GM23338 (cell line): ENCODE measurements around the gene MCUB. TPM values are rescaled to one million over a fixed set of nuclear protein-coding genes. Genes with fewer than 3 reads are reported as not detected.

Source experiments
- ATAC-seq: fragments of 200-7000 bp; cut with Tn5 transposase; 3 replicates; pipeline ENCODE4 v1.9.1; 2020
- DNase-seq: peaks from one replicate; pipeline ENCODE4 v3.0.0-alpha.2; 2015; ENCODE audit warnings: low spot score
- H2AFZ ChIP-seq: fragments of 200-600 bp; sonication (generic); 2 replicates; pipeline ENCODE4 v1.8.0; 2016; ENCODE audit warnings: antibody characterized with exemption, mild to moderate bottlenecking, moderate library complexity
- H3F3A ChIP-seq: fragments of 200-600 bp; sonication (generic); replicated peaks from 2 replicates; pipeline ENCODE4 v1.8.0; 2017; ENCODE audit warnings: antibody characterized with exemption, mixed run types, low read depth
- H3K27ac ChIP-seq: fragments of 200-600 bp; sonication (generic); 2 replicates; pipeline ENCODE4 v1.6.1; 2016; ENCODE audit warnings: low read depth
- H3K27me3 ChIP-seq: fragments of 200-600 bp; sonication (generic); 2 replicates; pipeline ENCODE4 v1.8.0; 2016; ENCODE audit warnings: mild to moderate bottlenecking, mixed run types, moderate library complexity; ENCODE audit not compliant: insufficient read depth
- H3K36me3 ChIP-seq: fragments of 200-600 bp; sonication (generic); 2 replicates; pipeline ENCODE4 v1.8.0; 2016; ENCODE audit warnings: mild to moderate bottlenecking; ENCODE audit not compliant: insufficient read depth
- H3K4me1 ChIP-seq: fragments of 200-600 bp; sonication (generic); 2 replicates; pipeline ENCODE4 v1.8.0; 2016; ENCODE audit warnings: mild to moderate bottlenecking, moderate library complexity; ENCODE audit not compliant: insufficient read depth
- H3K4me2 ChIP-seq: fragments of 200-600 bp; sonication (generic); 2 replicates; pipeline ENCODE4 v1.7.1; 2017; ENCODE audit warnings: mixed run types
- H3K4me3 ChIP-seq: fragments of 200-600 bp; sonication (generic); 2 replicates; pipeline ENCODE4 v1.6.1; 2016; ENCODE audit warnings: mixed run types
- H3K79me2 ChIP-seq: fragments of 200-600 bp; sonication (generic); replicated peaks from 2 replicates; pipeline ENCODE4 v1.8.0; 2017; ENCODE audit warnings: mild to moderate bottlenecking; ENCODE audit not compliant: insufficient read depth
- H3K9me2 ChIP-seq: fragments of 200-600 bp; sonication (generic); 2 replicates; pipeline ENCODE4 v1.8.0; 2017; ENCODE audit not compliant: insufficient read depth
- H4K20me1 ChIP-seq: fragments of 200-600 bp; sonication (generic); replicated peaks from 2 replicates; pipeline ENCODE4 v1.8.0; 2017; ENCODE audit warnings: mild to moderate bottlenecking; ENCODE audit not compliant: insufficient read depth
- H3K27ac Mint-ChIP-seq: 2 replicates; pipeline ENCODE4 v1.8.0; 2020; ENCODE audit warnings: inconsistent platforms, mild to moderate bottlenecking, moderate library complexity, mixed read lengths
- H3K27me3 Mint-ChIP-seq: 3 replicates; pipeline ENCODE4 v1.8.0; 2022; ENCODE audit warnings: low read depth, mild to moderate bottlenecking, moderate library complexity, mixed read lengths, inconsistent platforms; ENCODE audit not compliant: insufficient read depth, poor library complexity
- H3K36me3 Mint-ChIP-seq: 3 replicates; pipeline ENCODE4 v1.8.0; 2021; ENCODE audit warnings: low read depth, mild to moderate bottlenecking, inconsistent platforms, moderate library complexity, mixed read lengths
- H3K4me1 Mint-ChIP-seq: 3 replicates; pipeline ENCODE4 v1.8.0; 2020; ENCODE audit warnings: mild to moderate bottlenecking, inconsistent platforms, mixed read lengths
- H3K4me3 Mint-ChIP-seq: 3 replicates; pipeline ENCODE4 v1.8.0; 2021; ENCODE audit warnings: moderate library complexity, mild to moderate bottlenecking, inconsistent platforms, mixed read lengths
- H3K9me3 Mint-ChIP-seq: 3 replicates; pipeline ENCODE4 v1.8.0; 2020; ENCODE audit warnings: moderate library complexity, mild to moderate bottlenecking, inconsistent platforms, mixed read lengths
- CREB1 ChIP-seq: fragments of 250-450 bp; sonication (Bioruptor Pico); IDR thresholded peaks from 2 replicates; pipeline ENCODE4 v1.5.0; 2020; ENCODE audit warnings: low read depth, mild to moderate bottlenecking, moderate library complexity
- CTCF ChIP-seq, 2 experiments: fragments of 200-600 bp in 1 of 2; sonication (generic) in 1 of 2; conservative IDR thresholded peaks; 2 replicates each; pipeline versions ENCODE4 v1.5.1 to v1.6.1; 2016 to 2017; ENCODE audit warnings: antibody characterized with exemption in 2 of 2, low read depth in 2 of 2, mild to moderate bottlenecking in 2 of 2, moderate library complexity in 1 of 2
- ETS1 ChIP-seq: IDR thresholded peaks from 2 replicates; pipeline ENCODE4 v1.6.1; 2016; ENCODE audit warnings: antibody characterized with exemption
- EZH2 ChIP-seq: fragments of 200-600 bp; sonication (generic); IDR thresholded peaks from one replicate; pipeline ENCODE4 v1.8.0; 2017; ENCODE audit warnings: antibody characterized with exemption, mild to moderate bottlenecking, low read depth; ENCODE audit not compliant: unreplicated experiment
- EZH2phosphoT487 ChIP-seq: fragments of 200-600 bp; sonication (generic); IDR thresholded peaks from one replicate; pipeline ENCODE4 v1.8.1; 2018; ENCODE audit warnings: antibody characterized with exemption; ENCODE audit not compliant: unreplicated experiment
- JUNB ChIP-seq: IDR thresholded peaks from one replicate; pipeline ENCODE4 v1.6.1; 2016; ENCODE audit warnings: antibody characterized with exemption; ENCODE audit not compliant: unreplicated experiment
- NANOG ChIP-seq: IDR thresholded peaks from 2 replicates; pipeline ENCODE4 v1.6.1; 2016; ENCODE audit warnings: antibody characterized with exemption, borderline replicate concordance
- POLR2AphosphoS5 ChIP-seq: IDR thresholded peaks from 2 replicates; pipeline ENCODE4 v1.6.1; 2016; ENCODE audit warnings: antibody characterized with exemption, low read depth
- REST ChIP-seq: IDR thresholded peaks from one replicate; pipeline ENCODE4 v1.6.1; 2018; ENCODE audit warnings: antibody characterized with exemption; ENCODE audit not compliant: unreplicated experiment
- STAT1 ChIP-seq: IDR thresholded peaks from one replicate; pipeline ENCODE4 v1.6.1; 2016; ENCODE audit warnings: antibody characterized with exemption; ENCODE audit not compliant: unreplicated experiment
- ZNF114 ChIP-seq: fragments of 250-450 bp; sonication (Bioruptor Pico); IDR thresholded peaks from 2 replicates; pipeline ENCODE4 v1.5.0; 2020; ENCODE audit warnings: mild to moderate bottlenecking, moderate library complexity
- ZNF331 ChIP-seq: fragments of 250-450 bp; sonication (Bioruptor Pico); IDR thresholded peaks from 2 replicates; pipeline ENCODE4 v1.5.0; 2020; ENCODE audit warnings: low read depth, mild to moderate bottlenecking, moderate library complexity
- ZNF462 ChIP-seq: fragments of 250-450 bp; sonication (Bioruptor Pico); IDR thresholded peaks from 2 replicates; pipeline ENCODE4 v1.5.0; 2020; ENCODE audit warnings: mild to moderate bottlenecking, moderate library complexity
- polyA plus RNA-seq: library from polyadenylated mRNA; unstranded; fragments of >200 nt; fragmentation: Nextera tagmentation; extraction: Ambion mirVana; gene quantifications from 2 replicates; pipeline ENCODE4 v1.2.1, GENCODE V29; 2016
- total RNA-seq: library from RNA; depleted of rRNA; stranded (reverse); fragments of >200 nt; shearing (Covaris generic); gene quantifications from 2 replicates; pipeline ENCODE4 v1.2.3, GENCODE V29; 2014

Gene MCUB
- total and polyA plus RNA-seq, 2 experiments from 2014 or later = 21.7 to 97.9 TPM

- no peak for ATAC-seq
- TF ChIP-seq REST (no peak), EZH2 (no peak), EZH2phosphoT487 (no peak), ZNF114 (CRISPR knock-in tag) (no peak), NANOG (no peak), JUNB (no peak), CREB1 (no peak), ZNF462 (CRISPR knock-in tag) (no peak), POLR2AphosphoS5 (no peak), CTCF (conservative IDR thresholded peaks at IDR 0.05; ENCODE audit: low read depth in 2 of 2) (no peak), STAT1 (no peak), ZNF331 (CRISPR knock-in tag) (no peak), ETS1 (no peak)
Observed at GRCh38 chr4:109723110-109723509, 163.1 kb downstream of the MCUB start.

More at GRCh38 chr4:109723110-109723509, 163.1 kb downstream of the MCUB start:
- Histone ChIP-seq H3F3A (no peaks in the 10 kb centered on the region), H3K4me3 (no peak overlapping the region), H3K4me1 (peaks cover 4% of the 10 kb centered on the region), H3K4me2 (no peak overlapping the region), H4K20me1 (peaks cover 9% of the 10 kb centered on the region; the same call in 1 of the 2 replicates), H2AFZ (no peak overlapping the region), H3K27ac (no peak overlapping the region), H3K27me3 (no peaks in the 10 kb centered on the region), H3K79me2 (peaks cover 91% of the 10 kb centered on the region), H3K9me2 (no peaks in the 10 kb centered on the region), H3K36me3 (no peaks in the 10 kb centered on the region)
- no peak overlapping the region for H3K27ac Mint-ChIP-seq
- no peak for DNase-seq
- H3K4me1 Mint-ChIP-seq = peaks cover 10% of the 10 kb centered on the region
- H3K9me3 Mint-ChIP-seq = no peaks in the 10 kb centered on the region
- H3K36me3 Mint-ChIP-seq = peaks cover 6% of the 10 kb centered on the region
- H3K4me3 Mint-ChIP-seq = no peak overlapping the region
- no peaks in the 10 kb centered on the region for H3K27me3 Mint-ChIP-seq
